Activated T-cell treated with anti-CD3 and anti-CD28 coated beads, Interleukin-2, amount 50 U/mL, for 72 hours (primary cell): ENCODE data around the gene ROGDI. TPM values are rescaled to one million over a fixed set of nuclear protein-coding genes. Genes with fewer than 3 reads are reported as not detected.

ENCODE experiments used
- ATAC-seq, 2 donors: fragments of 150-1000 bp; cut with Tn5 transposase; replicated peaks in 1 of 2; 2 replicates each; pipeline ENCODE4 v1.10.0; 2021; ENCODE audit warnings: moderate library complexity in 2 of 2, mild to moderate bottlenecking in 1 of 2
- DNase-seq, 2 donors: peaks; one replicate each; pipeline ENCODE4 v3.0.0; 2021 to 2022; ENCODE audit warnings: mixed read lengths in 1 of 2
- H3K27ac Mint-ChIP-seq: one replicate; pipeline ENCODE4 v1.8.0; 2022; ENCODE audit warnings: mild to moderate bottlenecking, moderate library complexity, mixed read lengths
- H3K27me3 Mint-ChIP-seq: one replicate; pipeline ENCODE4 v1.8.0; 2022; ENCODE audit warnings: low read depth, mixed read lengths
- H3K36me3 Mint-ChIP-seq, 2 donors: one replicate each; pipeline ENCODE4 v1.8.0; 2022; ENCODE audit warnings: mixed read lengths in 2 of 2, mild to moderate bottlenecking in 1 of 2; ENCODE audit not compliant: insufficient read depth in 2 of 2
- H3K4me1 Mint-ChIP-seq: one replicate; pipeline ENCODE4 v1.8.0; 2022; ENCODE audit warnings: low read depth, mixed read lengths
- H3K4me3 Mint-ChIP-seq, 2 donors: one replicate each; pipeline ENCODE4 v1.8.0; 2022; ENCODE audit warnings: mild to moderate bottlenecking in 2 of 2, mixed read lengths in 2 of 2, moderate library complexity in 2 of 2
- H3K9me3 Mint-ChIP-seq, 2 donors: one replicate each; pipeline ENCODE4 v1.8.0; 2022; ENCODE audit warnings: mixed read lengths in 2 of 2
- total RNA-seq, 2 donors: library from RNA; stranded (reverse); gene quantifications; one replicate each; pipeline ENCODE4 v1.2.3, GENCODE V29; 2022

The ROGDI gene
- total RNA-seq, 2 donors from 2014 or later, result 3.7 to 7.4 TPM

- Mint-ChIP-seq H3K27me3 (no peaks in the 10 kb centered on the region), H3K4me1 (peaks cover 8% of the 10 kb centered on the region), H3K4me3 (no peak overlapping the region), H3K27ac (no peak overlapping the region), H3K9me3 (no peaks in the 10 kb centered on the region), H3K36me3 (peaks cover 12 to 27% of the 10 kb centered on the region in 2 donors)
- DNase-seq (no peak), ATAC-seq (no peak)
Measured at GRCh38 chr16:4831616-4832015, 29.2 kb upstream of the ROGDI start.

GRCh38 chr16:4830408-4830807 is 28.0 kb upstream of the ROGDI start:
- DNase-seq (no peak), ATAC-seq (no peak)
- H3K36me3 Mint-ChIP-seq, result peaks cover 12 to 26% of the 10 kb centered on the region in 2 donors
- no peaks in the 10 kb centered on the region for H3K27me3 Mint-ChIP-seq
- H3K4me3 Mint-ChIP-seq, result no peak overlapping the region
- H3K4me1 Mint-ChIP-seq, result peaks cover 8% of the 10 kb centered on the region
- H3K27ac Mint-ChIP-seq, result no peak overlapping the region
- H3K9me3 Mint-ChIP-seq, result no peaks in the 10 kb centered on the region

GRCh38 chr16:4828567-4829321 is 26.3 kb upstream of the ROGDI start:
- H3K4me1 Mint-ChIP-seq, result no peaks in the 10 kb centered on the region
- H3K27me3 Mint-ChIP-seq, result no peaks in the 10 kb centered on the region
- ATAC-seq (no peak), DNase-seq (no peak)
- H3K27ac Mint-ChIP-seq, result no peak overlapping the region
- no peaks in the 10 kb centered on the region for H3K9me3 Mint-ChIP-seq
- H3K4me3 Mint-ChIP-seq, result no peak overlapping the region
- peaks cover 19 to 34% of the 10 kb centered on the region in 2 donors for H3K36me3 Mint-ChIP-seq

- DNase-seq, result no peak
- Mint-ChIP-seq H3K27ac (no peak overlapping the region), H3K27me3 (no peaks in the 10 kb centered on the region), H3K36me3 (peaks cover 17 to 28% of the 10 kb centered on the region in 2 donors), H3K9me3 (no peaks in the 10 kb centered on the region), H3K4me1 (no peaks in the 10 kb centered on the region), H3K4me3 (no peak overlapping the region)
- no peak for ATAC-seq
Measured at GRCh38 chr16:4826980-4827379, 24.5 kb upstream of the ROGDI start.

- ATAC-seq, result no peak
- H3K36me3 Mint-ChIP-seq, result peaks cover 16 to 29% of the 10 kb centered on the region in 2 donors
- H3K27me3 Mint-ChIP-seq, result no peaks in the 10 kb centered on the region
Measured at GRCh38 chr16:4826526-4826925, 24.1 kb upstream of the ROGDI start.

GRCh38 chr16:4825196-4825595 is 22.8 kb upstream of the ROGDI start:
- ATAC-seq, result no peak
- no peaks in the 10 kb centered on the region for H3K9me3 Mint-ChIP-seq
- H3K36me3 Mint-ChIP-seq, result peaks cover 8 to 20% of the 10 kb centered on the region in 2 donors
- H3K4me1 Mint-ChIP-seq, result no peaks in the 10 kb centered on the region
- DNase-seq, result no peak
- no peaks in the 10 kb centered on the region for H3K27me3 Mint-ChIP-seq
- no peak overlapping the region for H3K27ac Mint-ChIP-seq
- no peak overlapping the region for H3K4me3 Mint-ChIP-seq

More at GRCh38 chr16:4826526-4826925, 24.1 kb upstream of the ROGDI start:
- DNase-seq, result no peak
- Mint-ChIP-seq H3K27ac (no peak overlapping the region), H3K4me3 (no peak overlapping the region), H3K9me3 (no peaks in the 10 kb centered on the region), H3K4me1 (no peaks in the 10 kb centered on the region)

GRCh38 chr16:4820652-4821051 is 18.2 kb upstream of the ROGDI start:
- no peak for ATAC-seq
- Mint-ChIP-seq H3K27me3 (no peaks in the 10 kb centered on the region), H3K9me3 (no peaks in the 10 kb centered on the region), H3K27ac (no peak overlapping the region), H3K4me3 (no peak overlapping the region), H3K36me3 (peaks cover 12 to 33% of the 10 kb centered on the region in 2 donors), H3K4me1 (no peaks in the 10 kb centered on the region)
- DNase-seq, result no peak

GRCh38 chr16:4814542-4815173 is 12.2 kb upstream of the ROGDI start:
- no peaks in the 10 kb centered on the region for H3K9me3 Mint-ChIP-seq
- H3K27ac Mint-ChIP-seq, result no peak overlapping the region
- ATAC-seq (no peak), DNase-seq (no peak)
- H3K36me3 Mint-ChIP-seq, result peaks cover 5 to 40% of the 10 kb centered on the region in 2 donors
- no peak overlapping the region for H3K4me3 Mint-ChIP-seq
- no peaks in the 10 kb centered on the region for H3K27me3 Mint-ChIP-seq
- H3K4me1 Mint-ChIP-seq, result no peaks in the 10 kb centered on the region

GRCh38 chr16:4814046-4814445 is 11.6 kb upstream of the ROGDI start:
- H3K27me3 Mint-ChIP-seq, result no peaks in the 10 kb centered on the region
- H3K27ac Mint-ChIP-seq, result no peak overlapping the region
- H3K9me3 Mint-ChIP-seq, result no peaks in the 10 kb centered on the region
- peaks cover 5 to 39% of the 10 kb centered on the region in 2 donors for H3K36me3 Mint-ChIP-seq
- no peaks in the 10 kb centered on the region for H3K4me1 Mint-ChIP-seq
- DNase-seq, result no peak
- H3K4me3 Mint-ChIP-seq, result no peak overlapping the region
- no peak for ATAC-seq

GRCh38 chr16:4813251-4814003 is 11.0 kb upstream of the ROGDI start:
- no peaks in the 10 kb centered on the region for H3K27me3 Mint-ChIP-seq
- DNase-seq (no peak), ATAC-seq (no peak)
- H3K36me3 Mint-ChIP-seq, result peaks cover 0 to 34% of the 10 kb centered on the region in 2 donors
- H3K4me3 Mint-ChIP-seq, result no peak overlapping the region
- H3K4me1 Mint-ChIP-seq, result no peaks in the 10 kb centered on the region
- H3K9me3 Mint-ChIP-seq, result no peaks in the 10 kb centered on the region
- no peak overlapping the region for H3K27ac Mint-ChIP-seq

- no peak overlapping the region for H3K27ac Mint-ChIP-seq
- no peak overlapping the region for H3K4me3 Mint-ChIP-seq
- DNase-seq (no peak), ATAC-seq (no peak)
- no peaks in the 10 kb centered on the region for H3K27me3 Mint-ChIP-seq
- H3K4me1 Mint-ChIP-seq, result no peaks in the 10 kb centered on the region
- H3K36me3 Mint-ChIP-seq, result peaks cover 1 to 36% of the 10 kb centered on the region in 2 donors
- no peaks in the 10 kb centered on the region for H3K9me3 Mint-ChIP-seq
Measured at GRCh38 chr16:4811773-4812172, 9.3 kb upstream of the ROGDI start.

- no peak overlapping the region for H3K27ac Mint-ChIP-seq
- DNase-seq (no peak), ATAC-seq (no peak)
- H3K9me3 Mint-ChIP-seq, result no peaks in the 10 kb centered on the region
- no peak overlapping the region for H3K4me3 Mint-ChIP-seq
- no peaks in the 10 kb centered on the region for H3K4me1 Mint-ChIP-seq
- H3K27me3 Mint-ChIP-seq, result no peaks in the 10 kb centered on the region
- peaks cover 1 to 32% of the 10 kb centered on the region in 2 donors for H3K36me3 Mint-ChIP-seq
Measured at GRCh38 chr16:4811242-4811641, 8.8 kb upstream of the ROGDI start.

GRCh38 chr16:4806280-4806679 is 3.8 kb upstream of the ROGDI start:
- Mint-ChIP-seq H3K4me1 (peaks cover 13% of the 10 kb centered on the region), H3K9me3 (no peaks in the 10 kb centered on the region)

More at GRCh38 chr16:4806280-4806679, 3.8 kb upstream of the ROGDI start:
- no peaks in the 10 kb centered on the region for H3K27me3 Mint-ChIP-seq
- no peak overlapping the region for H3K4me3 Mint-ChIP-seq
- H3K27ac Mint-ChIP-seq, result no peak overlapping the region
- DNase-seq (no peak), ATAC-seq (no peak)
- peaks cover 1 to 14% of the 10 kb centered on the region in 2 donors for H3K36me3 Mint-ChIP-seq
